HCT116 (cell line): ENCODE results near the gene GMEB2. TPM values are rescaled to one million over a fixed set of nuclear protein-coding genes. Genes with fewer than 3 reads are reported as not detected.
A peak's percentile ranks its signal among the peaks of the same experiment; 100 is the strongest.

ENCODE experiments used
- ATAC-seq: fragments of 200-7000 bp; cut with Tn5 transposase; 2 replicates; pipeline ENCODE4 v1.9.1; 2020; ENCODE audit warnings: mild to moderate bottlenecking, moderate library complexity
- BruUV-seq: library from RNA; stranded (reverse); fragments of 400-500 nt; replicated peaks from 2 replicates; lab custom pipeline; 2021; lab: Mats Ljungman, UMichigan
- CTCF ChIA-PET: fragments of 300-600 bp; sonication (Branson Sonifier 250); formaldehyde crosslinking; loops from one replicate; lab custom pipeline; 2021; ENCODE audit warnings: antibody characterized with exemption; lab: Charles Lee
- POLR2A ChIA-PET: fragments of 300-600, 350-600 bp; sonication (Branson Sonifier 250); formaldehyde crosslinking; loops from one replicate; lab custom pipeline; 2021; ENCODE audit warnings: antibody characterized with exemption; lab: Charles Lee
- RAD21 ChIA-PET, 2 experiments: fragments of 300-600 bp; sonication (Branson Sonifier 250); formaldehyde crosslinking; loops; one replicate each; lab custom pipeline; 2023; ENCODE audit warnings: low total read pairs in 2 of 2; ENCODE audit not compliant: uncharacterized antibody in 2 of 2, unreplicated experiment in 2 of 2, low non-redundant PET in 1 of 2; lab: Charles Lee
- DNase-seq: peaks from one replicate; pipeline ENCODE4 v3.0.0-alpha.2; 2010; ENCODE audit warnings: low read depth, low spot score
- H2AFZ ChIP-seq: fragments of 200-600 bp; shearing (Covaris generic), sonication (generic); 2 replicates; pipeline ENCODE4 v1.6.1; 2017; ENCODE audit warnings: low read depth, mixed run types, mixed read lengths, antibody characterized with exemption, low read length; ENCODE audit not compliant: poor library complexity, severe bottlenecking
- H3K27ac ChIP-seq: 2 replicates; pipeline ENCODE4 v1.5.1; 2012; ENCODE audit warnings: low read depth, low read length
- H3K27me3 ChIP-seq: fragments of 200-600 bp; sonication (generic); 2 replicates; pipeline ENCODE4 v1.6.1; 2016; ENCODE audit warnings: mixed run types, low read length, mixed read lengths; ENCODE audit not compliant: insufficient read depth
- H3K36me3 ChIP-seq, 2 experiments: fragments of 200-500 bp in 1 of 2; fragments of 200-600 bp in 1 of 2; sonication (Bioruptor generic) in 1 of 2; sonication (generic) in 1 of 2; 2 replicates each; pipeline versions ENCODE4 v1.5.1 to v1.6.1; 2014 to 2016; ENCODE audit warnings: low read length in 2 of 2, inconsistent platforms in 1 of 2, mixed read lengths in 1 of 2, mixed run types in 1 of 2; ENCODE audit not compliant: insufficient read depth in 2 of 2, control insufficient read depth in 1 of 2
- H3K4me1 ChIP-seq, 2 experiments: fragments of 200-600 bp in 1 of 2; sonication (generic) in 1 of 2; 2 replicates each; pipeline versions ENCODE4 v1.5.1 to v1.6.1; 2012 to 2017; ENCODE audit warnings: low read length in 2 of 2, inconsistent platforms in 1 of 2, mild to moderate bottlenecking in 1 of 2, mixed read lengths in 1 of 2, mixed run types in 1 of 2, moderate library complexity in 1 of 2; ENCODE audit not compliant: insufficient read depth in 2 of 2, control insufficient read depth in 1 of 2
- H3K4me2 ChIP-seq: fragments of 200-600 bp; sonication (generic); 2 replicates; pipeline ENCODE4 v1.6.1; 2017; ENCODE audit warnings: mixed run types, low read length, mixed read lengths
- H3K4me3 ChIP-seq, 2 experiments: fragments of 200-600 bp in 1 of 2; sonication (generic) in 1 of 2; replicated peaks in 1 of 2; 2 replicates each; pipeline ENCODE4 v1.5.1; 2011 to 2016; ENCODE audit warnings: low read length in 2 of 2, control low read depth in 1 of 2, low read depth in 1 of 2, mild to moderate bottlenecking in 1 of 2, mixed read lengths in 1 of 2, mixed run types in 1 of 2
- H3K79me2 ChIP-seq: fragments of 200-600 bp; sonication (generic); 2 replicates; pipeline ENCODE4 v1.6.1; 2017; ENCODE audit warnings: mild to moderate bottlenecking, mixed run types, low read length, moderate library complexity, mixed read lengths; ENCODE audit not compliant: insufficient read depth
- H3K9ac ChIP-seq: fragments of 200-600 bp; sonication (generic); 2 replicates; pipeline ENCODE4 v1.6.1; 2016; ENCODE audit warnings: low read length, mixed read lengths
- H3K9me2 ChIP-seq: fragments of 200-600 bp; sonication (generic), shearing (Covaris generic); 2 replicates; pipeline ENCODE4 v1.6.1; 2017; ENCODE audit warnings: mixed run types, mild to moderate bottlenecking, moderate library complexity; ENCODE audit not compliant: insufficient read depth
- H3K9me3 ChIP-seq, 2 experiments: fragments of 200-500 bp in 1 of 2; fragments of 200-600 bp in 1 of 2; sonication (Bioruptor generic) in 1 of 2; sonication (generic) in 1 of 2; 2 replicates each; pipeline ENCODE4 v1.6.1; 2014 to 2017; ENCODE audit warnings: low read length in 2 of 2, mixed read lengths in 2 of 2, inconsistent platforms in 1 of 2, low read depth in 1 of 2, mild to moderate bottlenecking in 1 of 2, mixed run types in 1 of 2, moderate library complexity in 1 of 2; ENCODE audit not compliant: control insufficient read depth in 1 of 2, insufficient read depth in 1 of 2
- H4K20me1 ChIP-seq: fragments of 200-600 bp; sonication (generic), shearing (Covaris generic); 2 replicates; pipeline ENCODE4 v1.6.1; 2017; ENCODE audit warnings: mixed run types, mild to moderate bottlenecking, moderate library complexity; ENCODE audit not compliant: insufficient read depth
- CEBPB ChIP-seq: IDR thresholded peaks from 2 replicates; pipeline ENCODE4 v1.6.1; 2012; ENCODE audit warnings: low read depth
- FOSL1 ChIP-seq: IDR thresholded peaks from 2 replicates; pipeline ENCODE4 v1.6.1; 2012; ENCODE audit warnings: low read depth
- JUND ChIP-seq: IDR thresholded peaks from 2 replicates; pipeline ENCODE4 v1.6.1; 2012
- POLR2AphosphoS5 ChIP-seq: IDR thresholded peaks from 2 replicates; pipeline ENCODE4 v1.6.1; 2011; ENCODE audit warnings: mild to moderate bottlenecking, low read depth, low read length, moderate library complexity
- SIN3A ChIP-seq: IDR thresholded peaks from 2 replicates; pipeline ENCODE4 v1.6.1; 2012; ENCODE audit warnings: low read depth
- SRF ChIP-seq: IDR thresholded peaks from 2 replicates; pipeline ENCODE4 v1.6.1; 2012; ENCODE audit warnings: low read depth
- TCF7L2 ChIP-seq: IDR thresholded peaks from 2 replicates; pipeline ENCODE4 v1.7.0; 2011; ENCODE audit warnings: borderline replicate concordance, inconsistent platforms; ENCODE audit not compliant: insufficient read depth, insufficient read length; ENCODE audit errors: extremely low read depth
- YY1 ChIP-seq: IDR thresholded peaks from 2 replicates; pipeline ENCODE4 v1.6.1; 2011; ENCODE audit warnings: low read length, low read depth, moderate library complexity, mild to moderate bottlenecking; ENCODE audit not compliant: insufficient replicate concordance; ENCODE audit errors: extremely low read depth
- ZFX ChIP-seq: fragments of 450-650 bp; IDR thresholded peaks from 2 replicates; pipeline ENCODE4 v1.6.1; 2017
- intact Hi-C: fragments of 100-400 bp; cut with micrococcal nuclease; formaldehyde crosslinking; loops from 2 replicates; pipeline ENCODE4 v1.10.0; 2022
- total RNA-seq: library from RNA; stranded (reverse); gene quantifications from one replicate; pipeline ENCODE4 v1.2.1, GENCODE V29; 2021; ENCODE audit not compliant: unreplicated experiment
- TF ChIP-seq, protein P1 (sequence below): IDR thresholded peaks from 2 replicates; pipeline ENCODE4 v1.6.1; 2011; ENCODE audit warnings: mild to moderate bottlenecking, low read length, moderate library complexity; ENCODE audit not compliant: insufficient replicate concordance; ENCODE audit errors: extremely low read depth

Gene GMEB2
- total RNA-seq, 1 experiment from 2014 or later = 13.9 TPM

DNA sequence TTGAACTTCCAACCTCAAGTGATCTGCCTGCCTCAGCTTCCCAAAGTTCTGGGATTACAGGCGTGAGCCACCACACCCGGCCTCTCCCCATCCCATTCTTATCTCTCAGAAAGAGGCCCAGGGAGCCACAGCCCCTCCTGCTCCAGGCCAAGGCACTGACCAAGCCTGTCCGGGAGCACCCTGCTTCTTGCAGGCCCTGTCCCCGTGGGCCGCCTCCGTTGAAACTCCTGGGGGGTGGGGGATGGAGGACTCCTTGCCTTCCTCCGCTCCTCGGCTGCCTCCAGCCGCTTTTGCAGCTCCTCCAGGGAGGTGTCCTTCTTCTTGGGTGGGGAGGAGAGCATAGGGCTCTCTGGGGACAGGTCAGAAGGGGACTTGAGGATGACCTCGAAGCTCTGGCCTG lies 16.6 kb upstream of the GMEB2 start (continued):
- TF ChIP-seq, protein P1, sequence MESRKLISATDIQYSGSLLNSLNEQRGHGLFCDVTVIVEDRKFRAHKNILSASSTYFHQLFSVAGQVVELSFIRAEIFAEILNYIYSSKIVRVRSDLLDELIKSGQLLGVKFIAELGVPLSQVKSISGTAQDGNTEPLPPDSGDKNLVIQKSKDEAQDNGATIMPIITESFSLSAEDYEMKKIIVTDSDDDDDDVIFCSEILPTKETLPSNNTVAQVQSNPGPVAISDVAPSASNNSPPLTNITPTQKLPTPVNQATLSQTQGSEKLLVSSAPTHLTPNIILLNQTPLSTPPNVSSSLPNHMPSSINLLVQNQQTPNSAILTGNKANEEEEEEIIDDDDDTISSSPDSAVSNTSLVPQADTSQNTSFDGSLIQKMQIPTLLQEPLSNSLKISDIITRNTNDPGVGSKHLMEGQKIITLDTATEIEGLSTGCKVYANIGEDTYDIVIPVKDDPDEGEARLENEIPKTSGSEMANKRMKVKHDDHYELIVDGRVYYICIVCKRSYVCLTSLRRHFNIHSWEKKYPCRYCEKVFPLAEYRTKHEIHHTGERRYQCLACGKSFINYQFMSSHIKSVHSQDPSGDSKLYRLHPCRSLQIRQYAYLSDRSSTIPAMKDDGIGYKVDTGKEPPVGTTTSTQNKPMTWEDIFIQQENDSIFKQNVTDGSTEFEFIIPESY = no peak
- no peak for TF ChIP-seq FOSL1
- TF ChIP-seq SIN3A = no peak

DNA sequence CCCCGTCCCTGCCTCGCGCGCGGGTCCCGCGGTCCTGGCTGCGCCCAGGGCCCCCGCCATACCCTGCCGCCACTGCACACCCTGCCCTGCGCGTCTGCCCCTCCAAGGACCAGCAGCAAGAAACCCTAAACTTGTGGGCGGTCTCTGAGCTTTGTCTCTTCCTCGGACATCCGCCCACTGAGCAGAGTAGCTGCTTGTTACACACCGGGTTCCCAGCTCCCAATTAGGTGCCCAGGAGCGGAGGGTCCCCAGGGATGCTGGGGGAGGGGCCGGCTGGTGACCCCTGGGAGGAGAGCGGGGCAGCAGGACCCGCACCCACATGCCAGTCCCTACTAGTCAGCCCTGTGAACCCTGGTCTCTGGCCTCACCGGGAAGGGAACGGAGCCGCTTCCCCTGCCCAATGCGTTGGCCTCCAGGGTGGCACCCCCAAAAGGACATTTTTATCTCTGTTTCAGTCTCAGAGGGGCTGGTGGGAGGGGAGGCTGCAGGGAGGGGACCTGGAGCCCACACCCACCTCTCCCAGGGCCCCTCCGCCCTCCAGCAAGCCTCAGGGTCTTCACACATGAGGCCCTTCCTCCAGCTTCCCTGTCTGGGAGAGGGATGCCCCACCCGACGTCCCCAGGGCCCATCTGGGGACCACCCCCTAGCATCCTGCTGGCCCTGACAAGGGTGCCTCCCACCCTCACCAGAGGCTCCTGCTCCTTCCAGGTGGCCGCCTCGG lies 15.8 kb upstream of the GMEB2 start:
- no peaks in the 10 kb centered on the region for H3K27me3 ChIP-seq
- H2AFZ ChIP-seq = no peak overlapping the region
- H3K79me2 ChIP-seq = peaks cover 4% of the 10 kb centered on the region; the same call in 1 of the 2 replicates
- CTCF ChIA-PET = interaction anchor here (1.0 to 1.4 kb wide), 7 partner anchors 11 to 210 kb away, joined by 3 to 12 read pairs (median 5); partner anchors contain the start of genes GMEB2, PTK6, RTEL1 and STMN3
- no peaks in the 10 kb centered on the region for H3K9me2 ChIP-seq
- ATAC-seq = peak; percentile 61
- RAD21 ChIA-PET = interaction anchor here (0.5 to 1.8 kb wide), 4 partner anchors 40 to 104 kb away, joined by 3 to 14 read pairs (median 6); partner anchors contain the start of gene HELZ2 (in 1 of the 2)
- no peak for TF ChIP-seq TCF7L2
- no peak for TF ChIP-seq ZFX
- no peak for TF ChIP-seq JUND
- TF ChIP-seq CEBPB = no peak
- TF ChIP-seq FOSL1 = no peak
- no peak for TF ChIP-seq SRF
- TF ChIP-seq YY1 = no peak
- TF ChIP-seq POLR2AphosphoS5 = no peak
- TF ChIP-seq, protein P1 = no peak
- TF ChIP-seq, all 23 proteins: peak for 0
- peaks cover 0 to 8% of the 10 kb centered on the region in 2 experiments; a peak in 1 of 4 replicates for H3K36me3 ChIP-seq
- H3K9ac ChIP-seq = peak overlapping the region; percentile 72
- H3K4me3 ChIP-seq = peak overlapping the region; percentile 40 to 59
- H3K4me2 ChIP-seq = peak overlapping the region; percentile 87
- peaks cover 11 to 34% of the 10 kb centered on the region in 2 experiments for H3K4me1 ChIP-seq
- peak overlapping the region; percentile 98 for H3K27ac ChIP-seq
- DNase-seq = no peak
- H4K20me1 ChIP-seq = no peaks in the 10 kb centered on the region
- no TSS peak for BruUV-seq
- intact Hi-C loops = loop anchor here (5.0 kb wide), 1 partner anchor 105 kb away; the partner anchor contains the start of gene PTK6
- POLR2A ChIA-PET = interaction anchor here (0.8 to 2.2 kb wide), 10 partner anchors 9 to 222 kb away, joined by 3 to 12 read pairs (median 6); partner anchors contain the start of genes ARFRP1, RTEL1, STMN3 and TPD52L2
- no peaks in the 10 kb centered on the region for H3K9me3 ChIP-seq
